Epithelial cell of esophagus (primary cell): ENCODE measurements around the gene PIK3C3.

ENCODE experiments used
- DNase-seq: peaks from one replicate; pipeline ENCODE4 v3.0.0; 2010; ENCODE audit warnings: low read depth
- H3K4me3 ChIP-seq: 2 replicates; pipeline ENCODE4 v1.5.1; 2011; ENCODE audit warnings: mild to moderate bottlenecking, low read length, control low read depth
- TF ChIP-seq, protein P1 (sequence below): IDR thresholded peaks from 2 replicates; pipeline ENCODE4 v1.5.1; 2011; ENCODE audit warnings: low read depth, mild to moderate bottlenecking, low read length, control low read depth, inconsistent platforms; ENCODE audit not compliant: insufficient read depth; ENCODE audit errors: missing control alignments

The PIK3C3 gene

DNA sequence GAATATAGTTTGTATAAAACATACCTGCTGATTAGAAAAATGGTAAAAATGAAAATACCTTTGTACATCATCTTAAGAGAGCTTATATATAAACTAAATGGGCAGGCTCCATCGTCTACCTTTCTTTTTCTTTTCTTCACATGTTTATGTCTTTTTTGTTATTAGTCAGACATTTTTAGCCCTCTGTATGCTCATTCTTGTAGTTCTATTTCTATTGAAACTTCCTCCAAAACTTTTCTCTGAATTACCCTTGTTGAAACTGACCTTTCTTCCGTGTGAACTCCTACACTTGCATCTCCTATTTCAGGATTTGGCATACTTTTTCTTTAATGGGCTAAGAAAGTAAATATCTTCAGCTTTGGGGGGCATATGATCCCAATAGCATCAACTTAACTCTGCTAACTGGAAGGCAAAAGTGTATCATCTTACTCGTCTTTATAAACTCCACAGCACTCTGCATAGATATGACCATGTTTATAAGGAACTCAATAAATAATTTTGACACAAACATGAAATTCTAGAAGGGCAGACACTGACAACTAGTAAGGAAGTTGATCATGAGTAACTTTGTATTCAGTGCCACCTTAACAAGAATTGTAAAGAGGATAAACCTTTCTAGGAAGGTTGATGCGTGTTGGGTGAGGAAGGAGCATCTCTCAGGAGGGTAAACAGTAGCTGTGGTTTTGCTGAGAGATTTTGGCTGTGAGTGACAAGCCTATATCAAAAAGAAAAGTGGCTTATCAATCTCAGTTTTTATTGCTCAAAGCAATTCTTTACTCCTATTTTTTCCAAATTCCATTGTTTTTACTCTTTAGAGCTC, 127.6 kb downstream of the PIK3C3 start:
- TF ChIP-seq, protein P1, sequence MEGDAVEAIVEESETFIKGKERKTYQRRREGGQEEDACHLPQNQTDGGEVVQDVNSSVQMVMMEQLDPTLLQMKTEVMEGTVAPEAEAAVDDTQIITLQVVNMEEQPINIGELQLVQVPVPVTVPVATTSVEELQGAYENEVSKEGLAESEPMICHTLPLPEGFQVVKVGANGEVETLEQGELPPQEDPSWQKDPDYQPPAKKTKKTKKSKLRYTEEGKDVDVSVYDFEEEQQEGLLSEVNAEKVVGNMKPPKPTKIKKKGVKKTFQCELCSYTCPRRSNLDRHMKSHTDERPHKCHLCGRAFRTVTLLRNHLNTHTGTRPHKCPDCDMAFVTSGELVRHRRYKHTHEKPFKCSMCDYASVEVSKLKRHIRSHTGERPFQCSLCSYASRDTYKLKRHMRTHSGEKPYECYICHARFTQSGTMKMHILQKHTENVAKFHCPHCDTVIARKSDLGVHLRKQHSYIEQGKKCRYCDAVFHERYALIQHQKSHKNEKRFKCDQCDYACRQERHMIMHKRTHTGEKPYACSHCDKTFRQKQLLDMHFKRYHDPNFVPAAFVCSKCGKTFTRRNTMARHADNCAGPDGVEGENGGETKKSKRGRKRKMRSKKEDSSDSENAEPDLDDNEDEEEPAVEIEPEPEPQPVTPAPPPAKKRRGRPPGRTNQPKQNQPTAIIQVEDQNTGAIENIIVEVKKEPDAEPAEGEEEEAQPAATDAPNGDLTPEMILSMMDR = no peak
- H3K4me3 ChIP-seq = no peak overlapping the region
- DNase-seq = no peak

DNA sequence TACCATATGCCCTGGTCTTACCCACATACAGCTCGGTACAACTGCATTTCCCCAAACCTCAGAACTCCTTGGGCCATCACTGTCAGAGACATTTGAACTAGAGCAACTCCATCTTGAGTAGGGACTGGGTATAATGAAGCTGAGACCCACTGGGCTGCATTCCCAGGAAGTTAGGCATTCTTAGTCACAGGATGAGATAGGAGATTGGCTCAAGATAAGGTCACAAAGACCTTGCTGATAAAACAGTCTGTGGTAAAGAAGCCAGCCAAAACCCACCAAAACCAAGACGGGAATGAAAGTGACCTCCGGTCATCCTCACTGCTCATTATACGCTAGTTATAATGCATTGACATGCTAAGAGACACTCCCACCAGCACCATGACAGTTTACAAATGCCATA, 131.3 kb downstream of the PIK3C3 start:
- TF ChIP-seq, protein P1 = no peak
- no peak for DNase-seq
- H3K4me3 ChIP-seq = no peak overlapping the region

DNA sequence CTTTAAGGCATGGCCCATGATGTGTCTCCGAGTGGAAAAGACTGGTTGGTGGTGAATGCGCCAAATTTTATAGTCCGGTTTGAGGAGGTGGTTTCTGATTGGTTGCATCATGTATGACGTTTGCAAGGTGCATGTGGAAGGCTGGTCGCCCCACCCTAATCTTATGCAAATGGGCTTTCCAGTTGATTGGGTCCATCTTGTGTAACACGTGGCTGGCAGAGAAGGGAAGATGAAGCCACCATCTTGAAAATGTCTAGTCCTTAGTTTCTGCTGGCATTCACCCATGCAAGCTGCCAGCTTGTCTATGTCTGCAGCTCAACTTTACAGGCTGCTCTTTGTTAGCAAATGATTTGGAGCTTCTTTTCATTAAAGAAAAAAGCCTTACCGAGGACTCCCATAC, 132.2 kb downstream of the PIK3C3 start:
- no peak overlapping the region for H3K4me3 ChIP-seq
- no peak for DNase-seq
- TF ChIP-seq, protein P1 = no peak

DNA sequence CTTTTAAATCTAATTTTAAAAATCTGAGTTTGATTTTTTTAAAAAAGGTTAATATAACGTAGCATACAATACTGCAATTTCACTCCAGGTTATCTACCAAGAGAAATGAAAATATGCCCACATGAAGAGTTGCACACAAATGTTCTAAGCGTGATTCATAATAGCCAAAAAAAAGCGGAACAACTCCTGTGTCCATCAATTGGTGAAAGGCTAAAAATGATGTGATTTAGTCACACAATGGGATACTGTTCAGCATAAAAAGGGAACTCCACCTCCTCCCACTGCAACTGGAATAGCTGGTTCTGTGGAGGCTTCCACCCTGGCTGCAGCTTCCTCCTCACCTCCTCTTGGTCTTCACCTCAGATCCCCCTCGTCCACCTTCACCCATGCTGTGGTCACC, 132.8 kb downstream of the PIK3C3 start:
- H3K4me3 ChIP-seq = no peak overlapping the region
- TF ChIP-seq, protein P1 = no peak
- no peak for DNase-seq

DNA sequence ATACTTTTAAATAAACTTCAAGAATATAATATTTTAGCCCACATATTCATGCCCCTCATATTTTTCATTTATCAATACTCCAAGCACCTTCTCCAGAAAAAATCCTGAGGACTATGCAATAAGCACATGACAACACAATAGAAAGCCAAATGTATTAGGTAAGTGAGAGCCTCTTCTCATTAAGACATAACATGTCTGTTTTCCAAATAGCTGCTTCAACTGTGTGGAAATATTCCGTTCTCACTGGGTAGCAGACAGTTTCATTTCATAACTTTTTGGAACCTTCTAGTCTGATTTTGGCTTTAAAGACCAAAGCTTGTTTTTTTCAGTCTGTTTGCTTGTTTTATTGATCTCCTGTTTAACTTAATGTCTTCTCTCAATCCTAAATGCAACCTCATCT, 137.8 kb downstream of the PIK3C3 start:
- no peak overlapping the region for H3K4me3 ChIP-seq
- no peak for DNase-seq
- TF ChIP-seq, protein P1 = no peak

DNA sequence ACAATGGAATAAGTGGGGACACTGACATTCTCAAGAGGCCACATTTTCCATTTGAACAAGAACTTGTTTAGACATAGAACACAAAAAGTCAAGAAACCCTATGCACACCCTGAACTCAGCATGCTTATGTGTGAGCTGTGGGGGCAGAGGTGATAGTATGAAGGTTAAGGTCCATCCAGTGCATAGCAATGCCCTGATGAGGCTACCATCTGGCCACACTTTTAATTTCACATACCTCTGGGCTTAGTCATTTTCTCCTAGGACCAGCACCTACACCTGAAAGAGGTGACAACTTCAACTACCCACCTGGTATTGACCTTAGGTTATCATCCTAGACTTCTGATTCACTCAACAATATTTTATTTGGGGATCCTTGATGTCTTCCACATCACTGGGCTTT, 139.8 kb downstream of the PIK3C3 start:
- no peak for DNase-seq
- H3K4me3 ChIP-seq = no peak overlapping the region
- TF ChIP-seq, protein P1 = no peak

DNA sequence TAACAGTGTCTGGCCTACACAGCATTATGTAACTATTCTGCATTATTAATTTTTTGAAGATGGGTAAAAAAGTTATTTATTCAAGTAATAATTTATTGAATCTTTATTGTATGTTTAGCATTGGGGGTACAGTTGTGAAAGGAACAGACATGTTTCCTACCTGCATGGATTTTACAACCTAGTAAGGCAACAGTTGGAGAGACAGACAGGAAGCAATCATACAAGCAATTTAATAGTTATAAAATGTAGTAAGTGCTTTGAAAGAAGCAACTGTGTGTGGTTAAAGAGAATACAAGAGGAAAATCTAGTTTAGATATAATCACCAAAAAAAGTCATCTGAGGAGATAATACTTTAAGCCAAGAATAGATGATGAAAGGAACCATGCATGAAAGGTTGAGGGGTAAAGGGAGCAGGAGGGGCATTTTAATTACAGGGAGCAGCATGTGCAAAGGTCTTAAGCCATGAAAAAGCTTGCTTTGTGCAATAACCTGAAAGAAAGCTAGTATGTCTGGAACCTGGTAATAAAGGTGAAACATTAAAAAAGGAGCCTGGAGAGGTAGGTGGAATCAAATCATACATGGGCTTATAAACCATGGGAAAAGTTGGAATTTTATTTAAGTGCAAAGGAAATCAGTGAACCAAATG, 140.8 kb downstream of the PIK3C3 start:
- no peak overlapping the region for H3K4me3 ChIP-seq
- no peak for DNase-seq
- TF ChIP-seq, protein P1 = no peak
